Esophagus muscularis mucosa (tissue), 3 donors: ENCODE results near the gene TBCC.

Source experiments
- POLR2A ChIP-seq: fragments of 450-650 bp; IDR thresholded peaks from one replicate; pipeline ENCODE4 v1.6.1; 2017; ENCODE audit warnings: antibody characterized with exemption, moderate library complexity, mild to moderate bottlenecking, low read depth
- POLR2AphosphoS5 ChIP-seq, 2 donors: sonication (generic); formaldehyde crosslinking; IDR thresholded peaks; one replicate each; pipeline ENCODE4 v1.6.1; 2017; ENCODE audit warnings: antibody characterized with exemption in 2 of 2
- TF ChIP-seq, protein P1 (sequence below), 3 experiments: fragments of 200-600 bp in 2 of 3; fragments of 450-650 bp in 1 of 3; sonication (generic) in 2 of 3; IDR thresholded peaks; one replicate each; pipeline ENCODE4 v1.5.1; 2017 to 2019; ENCODE audit warnings: antibody characterized with exemption in 3 of 3, mild to moderate bottlenecking in 2 of 3, moderate library complexity in 1 of 3

DNA sequence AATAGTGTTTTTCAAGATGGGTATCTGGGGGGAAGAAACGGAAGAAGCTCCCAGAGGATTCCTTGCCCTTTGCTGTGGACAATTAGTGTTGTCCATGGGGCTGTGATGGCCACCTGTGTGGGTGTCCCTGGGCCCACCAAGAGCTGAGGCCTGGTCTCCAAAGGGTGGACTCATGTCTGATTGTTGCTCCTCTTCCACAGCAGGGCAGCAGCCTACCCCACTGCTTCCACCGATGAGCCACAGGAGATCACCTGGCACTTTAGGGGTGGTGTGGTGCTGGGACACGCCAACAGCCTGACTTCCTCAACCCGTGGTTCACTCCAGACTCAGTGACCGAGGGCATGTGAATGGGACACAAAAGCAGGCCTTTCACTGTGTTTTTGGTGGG is 48.6 kb downstream of the TBCC start:
- TF ChIP-seq, protein P1, sequence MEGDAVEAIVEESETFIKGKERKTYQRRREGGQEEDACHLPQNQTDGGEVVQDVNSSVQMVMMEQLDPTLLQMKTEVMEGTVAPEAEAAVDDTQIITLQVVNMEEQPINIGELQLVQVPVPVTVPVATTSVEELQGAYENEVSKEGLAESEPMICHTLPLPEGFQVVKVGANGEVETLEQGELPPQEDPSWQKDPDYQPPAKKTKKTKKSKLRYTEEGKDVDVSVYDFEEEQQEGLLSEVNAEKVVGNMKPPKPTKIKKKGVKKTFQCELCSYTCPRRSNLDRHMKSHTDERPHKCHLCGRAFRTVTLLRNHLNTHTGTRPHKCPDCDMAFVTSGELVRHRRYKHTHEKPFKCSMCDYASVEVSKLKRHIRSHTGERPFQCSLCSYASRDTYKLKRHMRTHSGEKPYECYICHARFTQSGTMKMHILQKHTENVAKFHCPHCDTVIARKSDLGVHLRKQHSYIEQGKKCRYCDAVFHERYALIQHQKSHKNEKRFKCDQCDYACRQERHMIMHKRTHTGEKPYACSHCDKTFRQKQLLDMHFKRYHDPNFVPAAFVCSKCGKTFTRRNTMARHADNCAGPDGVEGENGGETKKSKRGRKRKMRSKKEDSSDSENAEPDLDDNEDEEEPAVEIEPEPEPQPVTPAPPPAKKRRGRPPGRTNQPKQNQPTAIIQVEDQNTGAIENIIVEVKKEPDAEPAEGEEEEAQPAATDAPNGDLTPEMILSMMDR (IDR thresholded peaks at IDR 0.05): no peak
- no peak for TF ChIP-seq POLR2AphosphoS5 (IDR thresholded peaks at IDR 0.05)
- TF ChIP-seq POLR2A: no peak
